Measurements from ENCODE around the gene HVCN1. TPM values are rescaled to one million over a fixed set of nuclear protein-coding genes. Genes with fewer than 3 reads are reported as not detected.
A peak's percentile ranks its signal among the peaks of the same experiment; 100 is the strongest.
"Not testable (repeated sequence)": the region's sequence is repeated elsewhere in the genome, so short reads cannot be mapped to it uniquely, and the experiment has no call there.

HVCN1 gene
- total and polyA plus RNA-seq, 3 experiments from 2014 or later = 17.6 to 20.2 (median 18.5) TPM

DNA sequence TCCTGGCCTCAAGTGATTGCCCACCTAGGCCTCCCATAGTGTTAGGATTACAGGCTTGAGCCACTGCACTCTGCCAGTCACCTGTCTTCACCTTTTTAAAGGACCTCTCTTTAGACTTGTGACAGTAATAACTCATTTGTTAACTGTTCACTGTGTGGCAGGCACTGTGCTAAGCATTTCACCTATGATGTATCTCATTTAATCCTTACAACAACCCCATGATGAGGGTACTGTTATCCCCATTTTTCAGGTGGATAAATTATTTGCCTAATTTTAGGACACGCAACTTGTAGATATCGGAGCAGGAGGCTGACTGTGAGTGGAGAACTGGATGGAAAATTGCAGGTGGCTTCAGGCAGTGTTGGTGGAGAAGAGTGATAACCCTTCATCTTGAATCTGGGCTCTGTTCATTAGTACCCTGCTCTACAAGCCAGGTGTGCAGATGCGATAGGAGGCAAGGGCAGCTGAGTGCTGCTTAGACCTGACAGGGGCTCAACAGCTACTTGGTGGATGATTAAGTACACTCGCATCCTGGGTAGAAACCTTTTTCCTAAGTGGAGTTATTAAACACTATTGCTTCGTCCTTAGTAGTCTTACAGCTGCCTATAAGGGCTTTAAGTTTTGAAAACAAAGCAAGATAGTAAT, 72.3 kb downstream of the HVCN1 start:
- Mint-ChIP-seq H3K36me3 (no peaks in the 10 kb centered on the region), H3K4me1 (peaks cover 3 to 11% (median 3%) of the 10 kb centered on the region in 3 donors), H3K4me3 (peak overlapping the region in 2 of 7 donors; percentile 12 to 16), H3K27ac (no peak overlapping the region), H3K9me3 (no peaks in the 10 kb centered on the region), H3K27me3 (no peaks in the 10 kb centered on the region)
- ChIA-PET POLR2A (no interaction called here), CTCF (interaction anchor here (1.0 to 4.0 kb wide), 4 partner anchors 14 to 167 kb away, joined by 3 to 45 read pairs (median 11); partner anchors contain the start of genes ARPC3 and GPN3)
- Histone ChIP-seq H3K9me3 (ENCODE audit: low read length) (no peaks in the 10 kb centered on the region), H3K4me3 (ENCODE audit: low read length) (no peak overlapping the region), H3K27me3 (ENCODE audit: insufficient read depth, low read length, poor library complexity, severe bottlenecking) (no peaks in the 10 kb centered on the region), H3K36me3 (ENCODE audit: insufficient read depth, low read length) (no peaks in the 10 kb centered on the region), H3K4me1 (ENCODE audit: insufficient read depth, low read length) (peaks cover 10% of the 10 kb centered on the region), H3K27ac (ENCODE audit: low read depth, low read length) (no peak overlapping the region)
- no peak for DNase-seq

DNA sequence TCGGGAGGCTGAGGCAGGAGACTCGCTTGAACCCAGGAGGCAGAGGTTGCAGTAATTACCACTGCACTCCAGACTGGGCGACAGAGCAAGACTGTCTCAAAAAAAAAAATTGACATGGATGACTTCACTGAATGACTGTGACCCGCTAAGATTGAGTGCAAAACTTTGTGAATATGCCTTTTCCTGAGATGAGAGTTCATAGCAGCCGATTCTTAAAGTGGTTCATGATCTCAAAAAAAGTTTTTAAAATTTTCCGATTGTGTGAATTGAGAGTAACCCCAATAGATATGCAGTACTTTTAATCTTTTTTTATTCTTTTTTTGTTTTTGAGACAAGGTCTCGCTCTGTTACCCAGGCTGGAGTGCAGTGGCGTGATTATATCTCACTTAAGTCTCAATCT, 73.7 kb downstream of the HVCN1 start:
- no peaks in the 10 kb centered on the region for H3K27me3 Mint-ChIP-seq
- H3K4me3 Mint-ChIP-seq = peak overlapping the region in 6 of 7 donors; percentile 14 to 70 (median 39)
- peak overlapping the region in 5 of 8 donors; percentile 35 to 82 (median 65) for H3K27ac Mint-ChIP-seq
- CTCF ChIA-PET = interaction anchor here (0.9 to 4.0 kb wide), 4 partner anchors 13 to 165 kb away, joined by 3 to 45 read pairs (median 9); partner anchors contain the start of genes ARPC3 and FAM216A
- no peaks in the 10 kb centered on the region for H3K9me3 Mint-ChIP-seq
- Histone ChIP-seq H3K4me3 (ENCODE audit: low read length) (no peak overlapping the region), H3K9me3 (ENCODE audit: low read length) (no peaks in the 10 kb centered on the region), H3K27ac (ENCODE audit: low read depth, low read length) (no peak overlapping the region), H3K27me3 (ENCODE audit: insufficient read depth, low read length, poor library complexity, severe bottlenecking) (no peaks in the 10 kb centered on the region), H3K4me1 (ENCODE audit: insufficient read depth, low read length) (peaks cover 10% of the 10 kb centered on the region), H3K36me3 (ENCODE audit: insufficient read depth, low read length) (no peaks in the 10 kb centered on the region)
- no peak for DNase-seq
- H3K36me3 Mint-ChIP-seq = no peaks in the 10 kb centered on the region
- POLR2A ChIA-PET = no interaction called here
- H3K4me1 Mint-ChIP-seq = peaks cover 3 to 11% (median 9%) of the 10 kb centered on the region in 3 donors

DNA sequence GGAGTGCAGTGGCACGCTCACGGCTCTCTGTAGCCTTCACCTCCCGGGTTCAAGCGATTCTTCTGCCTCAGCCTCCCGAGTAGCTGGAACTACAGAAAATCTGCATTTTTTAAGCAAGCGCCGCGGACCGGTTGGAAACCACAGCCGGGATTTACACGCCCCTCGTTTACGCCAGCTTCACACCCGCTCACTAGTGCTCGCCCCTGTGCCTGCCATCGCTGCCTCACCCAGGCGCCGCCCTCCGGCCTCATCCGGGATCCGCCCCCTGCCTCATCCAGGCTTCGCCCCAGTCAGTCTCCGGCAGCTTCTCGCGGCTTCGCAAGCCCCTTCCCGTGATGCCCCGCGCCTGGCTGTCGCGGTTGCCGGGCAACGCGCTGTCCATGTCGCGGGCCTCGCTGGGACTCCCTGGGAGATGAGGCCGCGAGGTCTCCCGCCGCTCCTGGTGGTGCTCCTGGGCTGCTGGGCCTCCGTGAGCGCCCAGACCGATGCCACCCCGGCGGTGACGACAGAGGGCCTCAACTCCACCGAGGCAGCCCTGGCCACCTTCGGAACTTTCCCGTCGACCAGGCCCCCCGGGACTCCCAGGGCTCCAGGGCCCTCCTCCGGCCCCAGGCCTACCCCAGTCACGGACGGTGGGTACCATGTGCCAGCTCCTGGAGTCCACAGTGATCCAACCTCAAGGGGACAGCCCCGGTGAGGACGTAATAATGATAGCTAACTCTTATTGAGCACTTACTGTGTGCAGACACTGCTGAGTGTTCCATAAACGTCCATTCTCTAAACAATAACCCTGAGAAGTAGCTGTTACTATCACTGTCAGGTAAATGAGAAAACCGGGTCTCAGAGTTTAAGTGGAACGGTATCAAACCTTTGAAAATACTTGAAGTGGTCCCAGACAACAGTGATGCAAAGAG, 74.9 kb downstream of the HVCN1 start, which contains the start of gene TCTN1:
Gene TCTN1, plus strand, starts transcription at position 359 of the 914 bp plus-strand sequence. Its CDS starts 54 bp downstream, at position 413.
- Histone ChIP-seq H3K27ac (ENCODE audit: low read depth, low read length) (peak within 1 kb of the TSS; percentile 83), H3K4me3 (ENCODE audit: low read length) (peak within 1 kb of the TSS; percentile 66), H3K36me3 (ENCODE audit: insufficient read depth, low read length) (no peaks in the 10 kb centered on the region), H3K9me3 (ENCODE audit: low read length) (no peaks in the 10 kb centered on the region), H3K27me3 (ENCODE audit: insufficient read depth, low read length, poor library complexity, severe bottlenecking) (no peaks in the 10 kb centered on the region), H3K4me1 (ENCODE audit: insufficient read depth, low read length) (peaks cover 10% of the 10 kb centered on the region)
- peak within 1 kb of the TSS; percentile 59 to 98 (median 86) for H3K27ac Mint-ChIP-seq
- H3K4me1 Mint-ChIP-seq = peaks cover 3 to 11% (median 9%) of the 10 kb centered on the region in 3 donors
- POLR2A ChIA-PET = interaction anchor here (0.5 to 1.3 kb wide), 7 partner anchors 8 to 164 kb away, joined by 3 to 8 read pairs (median 3); partner anchors contain the start of genes ARPC3 and FAM216A
- CTCF ChIA-PET = interaction anchor here (0.5 to 4.0 kb wide), 7 partner anchors 11 to 981 kb away, joined by 3 to 45 read pairs (median 3); partner anchors contain the start of gene ARPC3
- peak within 1 kb of the TSS; percentile 86 to 96 (median 89) for H3K4me3 Mint-ChIP-seq
- DNase-seq = peak; percentile 92 to 97 (median 94)
- no peaks in the 10 kb centered on the region for H3K9me3 Mint-ChIP-seq
- no peaks in the 10 kb centered on the region for H3K27me3 Mint-ChIP-seq
- no peaks in the 10 kb centered on the region for H3K36me3 Mint-ChIP-seq

DNA sequence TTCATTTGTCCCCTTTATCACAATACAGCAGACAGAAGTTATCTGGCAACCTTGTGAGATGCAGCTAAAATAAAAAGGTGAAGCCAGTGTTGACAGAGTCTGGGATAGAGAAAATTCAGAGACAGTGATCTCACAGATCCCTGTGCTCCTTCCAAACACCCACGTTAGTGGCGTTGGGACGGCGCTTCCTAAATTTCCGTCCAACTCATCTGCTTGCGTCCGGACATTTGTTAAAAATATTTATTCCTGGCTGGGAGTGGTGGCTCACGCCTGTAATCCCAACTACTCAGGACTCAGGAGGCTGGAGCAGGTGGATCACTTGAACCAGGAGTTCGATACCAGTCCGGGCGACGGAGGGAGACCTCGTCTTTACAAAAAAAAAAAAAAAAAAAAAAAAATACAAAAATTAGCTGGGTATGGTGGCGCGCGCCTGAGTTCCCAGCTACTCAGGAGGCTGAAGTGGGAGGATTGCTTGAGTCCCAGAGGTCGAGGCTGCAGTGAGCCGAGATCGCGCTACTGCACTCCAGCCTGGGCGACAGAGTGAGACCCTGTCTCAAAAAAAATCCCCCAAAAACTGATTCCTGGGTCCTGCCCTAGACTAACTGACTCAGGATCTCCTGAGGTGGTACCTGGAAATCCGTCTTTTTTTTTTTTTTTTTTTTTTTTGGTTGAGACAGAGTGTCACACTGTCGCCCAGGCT, 75.7 kb downstream of the HVCN1 start:
- Histone ChIP-seq H3K9me3 (ENCODE audit: low read length) (no peaks in the 10 kb centered on the region), H3K4me1 (ENCODE audit: insufficient read depth, low read length) (peaks cover 10% of the 10 kb centered on the region), H3K4me3 (ENCODE audit: low read length) (peak overlapping the region; percentile 66), H3K27me3 (ENCODE audit: insufficient read depth, low read length, poor library complexity, severe bottlenecking) (no peaks in the 10 kb centered on the region), H3K27ac (ENCODE audit: low read depth, low read length) (peak overlapping the region; percentile 83), H3K36me3 (ENCODE audit: insufficient read depth, low read length) (no peaks in the 10 kb centered on the region)
- DNase-seq = no peak
- CTCF ChIA-PET = interaction anchor here (0.5 to 4.0 kb wide), 7 partner anchors 11 to 982 kb away, joined by 3 to 45 read pairs (median 3); partner anchors contain the start of gene ARPC3
- Mint-ChIP-seq H3K9me3 (no peaks in the 10 kb centered on the region), H3K4me3 (peak overlapping the region; percentile 86 to 96 (median 89)), H3K4me1 (peaks cover 3 to 11% (median 9%) of the 10 kb centered on the region in 3 donors), H3K27me3 (no peaks in the 10 kb centered on the region), H3K27ac (peak overlapping the region in 7 of 8 donors; percentile 80 to 98 (median 86)), H3K36me3 (no peaks in the 10 kb centered on the region)
- POLR2A ChIA-PET = interaction anchor here (0.5 to 1.3 kb wide), 6 partner anchors 10 to 163 kb away, joined by 3 to 8 read pairs (median 4); partner anchors contain the start of genes ARPC3 and FAM216A

DNA sequence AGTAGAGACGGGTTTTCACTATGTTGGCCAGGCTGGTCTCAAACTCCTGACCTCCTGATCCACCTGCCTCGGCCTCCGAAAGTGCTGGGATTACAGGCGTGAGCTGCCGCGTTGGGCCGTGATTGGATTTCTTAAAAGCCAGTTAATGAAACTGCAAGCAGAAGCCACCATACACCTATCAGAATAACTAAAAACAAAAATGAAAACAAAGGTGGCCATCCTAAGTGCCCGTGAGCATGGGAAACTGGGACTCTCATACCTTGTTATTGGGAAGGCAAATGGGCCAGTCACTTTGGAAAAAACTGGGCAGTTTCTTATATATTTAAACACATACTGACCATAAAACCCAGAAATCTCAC, 82.7 kb downstream of the HVCN1 start:
- DNase-seq = no peak
- H3K27ac ChIP-seq (ENCODE audit: low read depth, low read length) = no peak overlapping the region
- CTCF ChIA-PET = interaction anchor here (0.7 to 2.4 kb wide), 6 partner anchors 25 to 506 kb away, joined by 3 to 18 read pairs (median 6); partner anchors contain the start of genes ARPC3, FAM216A and GPN3

DNA sequence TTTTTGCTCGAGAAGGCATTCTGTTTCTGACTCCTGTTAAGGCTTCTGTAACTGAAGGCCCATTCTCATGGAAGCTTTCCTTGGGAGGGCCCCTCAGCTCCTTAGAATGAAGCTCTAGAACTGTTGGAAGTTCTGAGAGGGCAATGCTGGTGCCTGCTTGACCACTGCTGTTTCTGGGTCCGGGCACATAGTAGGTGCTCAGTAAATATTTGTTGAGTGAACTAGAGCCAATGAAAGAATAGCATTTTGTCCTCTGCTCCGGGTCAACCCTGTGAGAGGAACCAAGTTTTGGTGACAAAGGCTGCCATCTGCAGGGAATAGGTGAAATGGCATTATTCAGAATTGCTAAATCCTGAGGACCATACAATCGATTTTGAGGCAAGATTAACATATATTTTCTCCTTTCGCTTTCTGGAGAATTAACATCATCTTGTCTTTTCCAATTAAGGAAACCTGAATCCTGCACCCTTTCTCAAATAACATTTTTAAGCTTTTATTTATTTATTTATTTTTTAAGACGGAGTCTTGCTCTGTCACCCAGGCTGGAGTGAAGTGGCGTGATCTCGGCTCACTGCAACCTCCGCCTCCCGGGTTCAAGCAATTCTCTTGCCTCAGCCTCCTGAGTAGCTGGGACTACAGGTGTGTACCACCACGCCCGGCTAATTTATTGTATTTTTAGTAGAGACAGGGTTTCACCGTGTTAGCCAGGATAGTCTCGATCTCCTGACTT, 86.7 kb downstream of the HVCN1 start:
- H3K27ac ChIP-seq (ENCODE audit: low read depth, low read length); H3K4me3 Mint-ChIP-seq; H3K9me3 ChIP-seq (ENCODE audit: low read length); H3K27me3 Mint-ChIP-seq; H3K36me3 ChIP-seq (ENCODE audit: insufficient read depth, low read length); H3K36me3 Mint-ChIP-seq; H3K4me1 ChIP-seq (ENCODE audit: insufficient read depth, low read length); H3K27me3 ChIP-seq (ENCODE audit: insufficient read depth, low read length, poor library complexity, severe bottlenecking); H3K4me3 ChIP-seq (ENCODE audit: low read length); H3K9me3 Mint-ChIP-seq: not testable (repeated sequence)
- H3K4me1 Mint-ChIP-seq = peaks cover 5 to 15% (median 6%) of the 10 kb centered on the region in 3 donors
- peak; percentile 9 to 66 (median 52) for DNase-seq
- POLR2A ChIA-PET = interaction anchor here (0.5 to 3.6 kb wide), 4 partner anchors 102 to 152 kb away, joined by 3 to 27 read pairs (median 4); partner anchors contain the start of genes ARPC3 and GPN3
- H3K27ac Mint-ChIP-seq = peak overlapping the region in 3 of 8 donors; percentile 13 to 73 (median 52)
- CTCF ChIA-PET = interaction anchor here (0.7 to 14.5 kb wide), 44 partner anchors 10 to 503 kb away, joined by 3 to 154 read pairs (median 5); partner anchors contain the start of genes ARPC3, ATP2A2, FAM216A and GPN3

More for the DNA sequence above, 82.7 kb downstream of the HVCN1 start:
- Histone ChIP-seq H3K36me3 (ENCODE audit: insufficient read depth, low read length) (no peaks in the 10 kb centered on the region), H3K27me3 (ENCODE audit: insufficient read depth, low read length, poor library complexity, severe bottlenecking) (no peaks in the 10 kb centered on the region), H3K9me3 (ENCODE audit: low read length) (no peaks in the 10 kb centered on the region), H3K4me1 (ENCODE audit: insufficient read depth, low read length) (peaks cover 4% of the 10 kb centered on the region), H3K4me3 (ENCODE audit: low read length) (peak overlapping the region; percentile 55)
- no peaks in the 10 kb centered on the region for H3K9me3 Mint-ChIP-seq
- H3K4me3 Mint-ChIP-seq = peak overlapping the region; percentile 77 to 93 (median 86)
- H3K4me1 Mint-ChIP-seq = peaks cover 6 to 9% (median 6%) of the 10 kb centered on the region in 3 donors
- H3K27me3 Mint-ChIP-seq = no peaks in the 10 kb centered on the region
- POLR2A ChIA-PET = interaction anchor here (0.6 to 0.8 kb wide), 5 partner anchors 8 to 765 kb away, joined by 3 to 7 read pairs (median 4); partner anchors contain the start of gene ARPC3
- H3K36me3 Mint-ChIP-seq = peaks cover 0 to 2% (median 0%) of the 10 kb centered on the region in 3 donors
- H3K27ac Mint-ChIP-seq = peak overlapping the region in 4 of 8 donors; percentile 67 to 90 (median 87)

All from CD8-positive, alpha-beta memory T cell (primary cell).